HepG2 (cell line): ENCODE data around the gene ZIK1. TPM values are rescaled to one million over a fixed set of nuclear protein-coding genes. Genes with fewer than 3 reads are reported as not detected.

Source experiments
- ATF7-NPFF ChIP-seq: sonication (generic); formaldehyde crosslinking; IDR thresholded peaks from 2 replicates; pipeline ENCODE4 v1.8.1; 2023; ENCODE audit warnings: mild to moderate bottlenecking, low read depth, missing genetic modification reagents, moderate library complexity
- CEBPB ChIP-seq: IDR thresholded peaks from 2 replicates; pipeline ENCODE4 v1.6.1; 2011; ENCODE audit warnings: low read depth, low read length, improper control_type of control experiment, borderline replicate concordance
- CHCHD3 ChIP-seq: sonication (generic); formaldehyde crosslinking; IDR thresholded peaks from 2 replicates; pipeline ENCODE4 v1.8.0; 2022; ENCODE audit warnings: mild to moderate bottlenecking, missing genetic modification reagents, moderate library complexity
- CREB1 ChIP-seq, 2 experiments: fragments of 450-650 bp in 1 of 2; IDR thresholded peaks; 2 replicates each; pipeline ENCODE4 v1.6.1; 2016 to 2017; ENCODE audit warnings: control low read depth in 1 of 2, mild to moderate bottlenecking in 1 of 2, missing compliant biosample characterization in 1 of 2, missing genetic modification characterization in 1 of 2
- FOXP1 ChIP-seq, 2 experiments: fragments of 450-650 bp in 1 of 2; IDR thresholded peaks; 2 replicates each; pipeline ENCODE4 v1.6.1; 2017 to 2018; ENCODE audit warnings: antibody characterized with exemption in 1 of 2
- GATA4 ChIP-seq: sonication (generic); IDR thresholded peaks from 2 replicates; pipeline ENCODE4 v1.6.1; 2016; ENCODE audit warnings: antibody characterized with exemption, low read depth, borderline replicate concordance
- KLF16 ChIP-seq, 2 experiments: sonication (generic) in 1 of 2; formaldehyde crosslinking in 1 of 2; IDR thresholded peaks; 2 replicates each; pipeline versions ENCODE4 v1.6.1 to v1.8.0; 2016 to 2023; ENCODE audit warnings: missing genetic modification reagents in 2 of 2, missing compliant biosample characterization in 1 of 2
- MTF2 ChIP-seq: sonication (generic); formaldehyde crosslinking; IDR thresholded peaks from 2 replicates; pipeline ENCODE4 v1.5.0; 2020; ENCODE audit warnings: missing genetic modification reagents, borderline replicate concordance
- NFIC ChIP-seq: IDR thresholded peaks from 2 replicates; pipeline ENCODE4 v1.6.1; 2012; ENCODE audit warnings: mild to moderate bottlenecking, low read length, inconsistent platforms
- RELA ChIP-seq: sonication (generic); formaldehyde crosslinking; IDR thresholded peaks from 2 replicates; pipeline ENCODE4 v1.4.0; 2020; ENCODE audit warnings: missing genetic modification reagents
- SATB2 ChIP-seq: sonication (generic); formaldehyde crosslinking; IDR thresholded peaks from 2 replicates; pipeline ENCODE4 v1.5.0; 2020; ENCODE audit warnings: missing genetic modification reagents
- TGIF2 ChIP-seq: IDR thresholded peaks from 2 replicates; pipeline ENCODE4 v1.6.1; 2016; ENCODE audit warnings: control low read depth, missing compliant biosample characterization
- ZNF235 ChIP-seq: sonication (generic); formaldehyde crosslinking; IDR thresholded peaks from 2 replicates; pipeline ENCODE4 v1.8.1; 2023; ENCODE audit warnings: mild to moderate bottlenecking, missing genetic modification reagents, borderline replicate concordance
- ZNF354B ChIP-seq: sonication (generic); formaldehyde crosslinking; IDR thresholded peaks from 2 replicates; pipeline ENCODE4 v1.8.0; 2022; ENCODE audit warnings: mild to moderate bottlenecking, missing genetic modification reagents
- ZNF431 ChIP-seq: sonication (generic); formaldehyde crosslinking; IDR thresholded peaks from 2 replicates; pipeline ENCODE4 v1.9.0; 2022; ENCODE audit warnings: missing genetic modification reagents, low read depth, mild to moderate bottlenecking, borderline replicate concordance
- ZNF749 ChIP-seq: sonication (generic); formaldehyde crosslinking; IDR thresholded peaks from 2 replicates; pipeline ENCODE4 v1.8.0; 2022; ENCODE audit warnings: mild to moderate bottlenecking, missing genetic modification reagents, moderate library complexity, borderline replicate concordance
- ZNF766 ChIP-seq: sonication (generic); formaldehyde crosslinking; IDR thresholded peaks from 2 replicates; pipeline ENCODE4 v1.5.0; 2020; ENCODE audit warnings: missing genetic modification reagents, borderline replicate concordance
- ZNF83 ChIP-seq: sonication (generic); formaldehyde crosslinking; IDR thresholded peaks from 2 replicates; pipeline ENCODE4 v1.4.0; 2020; ENCODE audit warnings: missing genetic modification reagents, mild to moderate bottlenecking, borderline replicate concordance
- polyA plus RNA-seq, 8 experiments: library from polyadenylated mRNA; depleted of rRNA in 3 of 8; stranded (reverse) in 7 of 8; unstranded in 1 of 8; fragments of >200 nt; fragmentation: Illumina TruSeq in 4 of 8; extraction: Trizol in 4 of 8; gene quantifications; 2 replicates each; pipeline versions ENCODE4 v1.2.1 to v1.2.3, GENCODE V29; 2011 to 2016; ENCODE audit warnings: low read depth in 4 of 8, missing spikeins in 1 of 8, mixed read lengths in 1 of 8; ENCODE audit not compliant: insufficient read depth in 1 of 8
- total RNA-seq, 5 experiments: library from RNA; depleted of rRNA; stranded (reverse); fragments of >200 nt; fragmentation: Illumina TruSeq; extraction: Trizol; gene quantifications; 2 replicates each; pipeline ENCODE4 v1.2.3, GENCODE V29; 2016; ENCODE audit warnings: low read depth in 1 of 5
- TF ChIP-seq, protein P1 (sequence below): sonication (generic); formaldehyde crosslinking; IDR thresholded peaks from 2 replicates; pipeline ENCODE4 v1.8.0; 2022; ENCODE audit warnings: missing genetic modification reagents, mild to moderate bottlenecking, moderate library complexity, borderline replicate concordance
- TF ChIP-seq, protein P2 (sequence below), 2 experiments: sonication (generic) in 1 of 2; formaldehyde crosslinking in 1 of 2; IDR thresholded peaks; 2 replicates each; pipeline versions ENCODE4 v1.4.0 to v1.6.1; 2016 to 2020; ENCODE audit warnings: borderline replicate concordance in 1 of 2, low read depth in 1 of 2, mild to moderate bottlenecking in 1 of 2, missing genetic modification reagents in 1 of 2
- TF ChIP-seq, protein P3 (sequence below): IDR thresholded peaks from 2 replicates; pipeline ENCODE4 v1.6.1; 2016; ENCODE audit warnings: low read depth

Gene ZIK1
- total and polyA plus RNA-seq, 2 of the 13 experiments (the other 11 are each of a cell fraction or from before 2014, with no cell fraction given), result 2.1 to 7.2 TPM

DNA sequence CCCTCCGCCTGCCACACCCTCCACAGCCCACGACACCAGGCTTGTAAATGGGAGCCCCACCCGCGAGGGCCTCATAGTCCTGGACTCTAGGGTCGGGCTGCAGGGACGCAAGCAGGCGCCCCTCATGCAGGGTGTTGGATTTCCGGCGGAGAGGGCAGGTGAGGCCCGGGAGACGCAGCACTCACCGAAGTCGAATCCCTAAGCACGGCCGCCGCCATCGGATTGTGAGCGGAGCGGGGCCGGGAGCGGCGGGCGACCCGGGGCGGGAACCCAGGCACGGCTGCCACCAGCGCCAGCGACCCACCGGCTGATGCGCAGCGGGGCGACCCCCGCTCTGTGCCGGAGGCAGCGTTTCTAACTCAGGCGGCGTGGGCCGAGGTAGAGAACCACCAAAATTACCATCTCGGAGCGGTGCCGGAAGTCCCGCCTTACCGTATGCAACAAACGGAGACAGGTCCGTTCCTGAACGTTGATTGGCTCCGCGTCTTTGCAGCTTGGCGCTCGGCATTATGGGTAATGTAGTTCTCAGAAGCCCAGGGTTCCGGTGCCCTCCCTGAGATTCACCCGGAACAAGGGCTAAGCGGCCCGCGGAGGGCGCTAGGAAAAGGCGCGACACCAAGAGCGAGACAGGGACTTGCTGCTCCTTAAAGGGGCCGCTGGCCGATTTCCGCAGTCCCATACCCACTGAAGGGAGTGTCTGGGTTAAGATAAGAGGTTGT, 5.3 kb upstream of the ZIK1 start, which contains the start of gene ZNF416 (continued):
- TF ChIP-seq, protein P1, sequence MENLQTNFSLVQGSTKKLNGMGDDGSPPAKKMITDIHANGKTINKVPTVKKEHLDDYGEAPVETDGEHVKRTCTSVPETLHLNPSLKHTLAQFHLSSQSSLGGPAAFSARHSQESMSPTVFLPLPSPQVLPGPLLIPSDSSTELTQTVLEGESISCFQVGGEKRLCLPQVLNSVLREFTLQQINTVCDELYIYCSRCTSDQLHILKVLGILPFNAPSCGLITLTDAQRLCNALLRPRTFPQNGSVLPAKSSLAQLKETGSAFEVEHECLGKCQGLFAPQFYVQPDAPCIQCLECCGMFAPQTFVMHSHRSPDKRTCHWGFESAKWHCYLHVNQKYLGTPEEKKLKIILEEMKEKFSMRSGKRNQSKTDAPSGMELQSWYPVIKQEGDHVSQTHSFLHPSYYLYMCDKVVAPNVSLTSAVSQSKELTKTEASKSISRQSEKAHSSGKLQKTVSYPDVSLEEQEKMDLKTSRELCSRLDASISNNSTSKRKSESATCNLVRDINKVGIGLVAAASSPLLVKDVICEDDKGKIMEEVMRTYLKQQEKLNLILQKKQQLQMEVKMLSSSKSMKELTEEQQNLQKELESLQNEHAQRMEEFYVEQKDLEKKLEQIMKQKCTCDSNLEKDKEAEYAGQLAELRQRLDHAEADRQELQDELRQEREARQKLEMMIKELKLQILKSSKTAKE (CRISPR knock-in tag), result no peak
- no peak for TF ChIP-seq GATA4
- TF ChIP-seq, protein P2, sequence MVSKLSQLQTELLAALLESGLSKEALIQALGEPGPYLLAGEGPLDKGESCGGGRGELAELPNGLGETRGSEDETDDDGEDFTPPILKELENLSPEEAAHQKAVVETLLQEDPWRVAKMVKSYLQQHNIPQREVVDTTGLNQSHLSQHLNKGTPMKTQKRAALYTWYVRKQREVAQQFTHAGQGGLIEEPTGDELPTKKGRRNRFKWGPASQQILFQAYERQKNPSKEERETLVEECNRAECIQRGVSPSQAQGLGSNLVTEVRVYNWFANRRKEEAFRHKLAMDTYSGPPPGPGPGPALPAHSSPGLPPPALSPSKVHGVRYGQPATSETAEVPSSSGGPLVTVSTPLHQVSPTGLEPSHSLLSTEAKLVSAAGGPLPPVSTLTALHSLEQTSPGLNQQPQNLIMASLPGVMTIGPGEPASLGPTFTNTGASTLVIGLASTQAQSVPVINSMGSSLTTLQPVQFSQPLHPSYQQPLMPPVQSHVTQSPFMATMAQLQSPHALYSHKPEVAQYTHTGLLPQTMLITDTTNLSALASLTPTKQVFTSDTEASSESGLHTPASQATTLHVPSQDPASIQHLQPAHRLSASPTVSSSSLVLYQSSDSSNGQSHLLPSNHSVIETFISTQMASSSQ (IDR thresholded peaks at IDR 0.05; ENCODE audit: low read depth), result 0 out of 2 replicates have a peak, but pooled peaks have one; percentile 25
- TF ChIP-seq, protein P2 (CRISPR knock-in tag; IDR thresholded peaks at IDR 0.05; ENCODE audit: borderline replicate concordance), result peak; percentile 38; the same call in 1 of the 2 replicates
- peak; percentile 89 for TF ChIP-seq TGIF2 (CRISPR knock-in tag)
- TF ChIP-seq CEBPB, result no peak
- peak; percentile 68 for TF ChIP-seq CREB1 (IDR thresholded peaks at IDR 0.05)
- peak; percentile 87 for TF ChIP-seq CREB1 (CRISPR knock-in tag; IDR thresholded peaks at IDR 0.05)
- no peak for TF ChIP-seq CHCHD3 (CRISPR knock-in tag)
- no peak for TF ChIP-seq FOXP1 (IDR thresholded peaks at IDR 0.05)
- no peak for TF ChIP-seq FOXP1 (CRISPR knock-in tag; IDR thresholded peaks at IDR 0.05)
- peak in 1 of 2 experiments; percentile 56; a peak in 1 of 4 replicates for TF ChIP-seq KLF16 (CRISPR knock-in tag; IDR thresholded peaks at IDR 0.05)
- no peak for TF ChIP-seq ATF7-NPFF (CRISPR knock-in tag)
- TF ChIP-seq ZNF235, result no peak; the same call in 1 of the 2 replicates
- no peak for TF ChIP-seq ZNF431
- TF ChIP-seq, protein P3, sequence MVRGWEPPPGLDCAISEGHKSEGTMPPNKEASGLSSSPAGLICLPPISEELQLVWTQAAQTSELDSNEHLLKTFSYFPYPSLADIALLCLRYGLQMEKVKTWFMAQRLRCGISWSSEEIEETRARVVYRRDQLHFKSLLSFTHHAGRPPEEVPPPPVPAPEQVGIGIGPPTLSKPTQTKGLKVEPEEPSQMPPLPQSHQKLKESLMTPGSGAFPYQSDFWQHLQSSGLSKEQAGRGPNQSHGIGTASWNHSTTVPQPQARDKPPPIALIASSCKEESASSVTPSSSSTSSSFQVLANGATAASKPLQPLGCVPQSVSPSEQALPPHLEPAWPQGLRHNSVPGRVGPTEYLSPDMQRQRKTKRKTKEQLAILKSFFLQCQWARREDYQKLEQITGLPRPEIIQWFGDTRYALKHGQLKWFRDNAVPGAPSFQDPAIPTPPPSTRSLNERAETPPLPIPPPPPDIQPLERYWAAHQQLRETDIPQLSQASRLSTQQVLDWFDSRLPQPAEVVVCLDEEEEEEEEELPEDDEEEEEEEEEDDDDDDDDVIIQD (CRISPR knock-in tag), result peak; percentile 14; the same call in 1 of the 2 replicates
- no peak for TF ChIP-seq ZNF749 (CRISPR knock-in tag)
- TF ChIP-seq ZNF766 (CRISPR knock-in tag), result peak; percentile 79; the same call in 1 of the 2 replicates
- no peak for TF ChIP-seq ZNF354B (CRISPR knock-in tag)
- no peak for TF ChIP-seq RELA (CRISPR knock-in tag)
- no peak for TF ChIP-seq NFIC
- TF ChIP-seq SATB2, result no peak
- TF ChIP-seq ZNF83, result no peak
- no peak for TF ChIP-seq MTF2 (CRISPR knock-in tag)
